Vagina (tissue), 2 donors: Measurements from ENCODE around the gene NRP2.

Experiments
- POLR2A ChIP-seq, 2 donors: fragments of 450-650 bp; IDR thresholded peaks; one replicate each; pipeline ENCODE4 v1.6.1; 2017; ENCODE audit warnings: antibody characterized with exemption in 2 of 2, mild to moderate bottlenecking in 2 of 2, moderate library complexity in 2 of 2
- POLR2AphosphoS5 ChIP-seq, 2 donors: sonication (generic); formaldehyde crosslinking; IDR thresholded peaks; one replicate each; pipeline ENCODE4 v1.9.0; 2017; ENCODE audit warnings: antibody characterized with exemption in 2 of 2, mild to moderate bottlenecking in 2 of 2, low read depth in 1 of 2; ENCODE audit not compliant: insufficient read depth in 1 of 2
- TF ChIP-seq, protein P1 (sequence below), 3 experiments: fragments of 450-650 bp in 2 of 3; fragments of 200-600 bp in 1 of 3; sonication (generic) in 1 of 3; IDR thresholded peaks; one replicate each; pipeline ENCODE4 v1.5.1; 2017 to 2019; ENCODE audit warnings: antibody characterized with exemption in 3 of 3, mild to moderate bottlenecking in 2 of 3, moderate library complexity in 2 of 3

DNA sequence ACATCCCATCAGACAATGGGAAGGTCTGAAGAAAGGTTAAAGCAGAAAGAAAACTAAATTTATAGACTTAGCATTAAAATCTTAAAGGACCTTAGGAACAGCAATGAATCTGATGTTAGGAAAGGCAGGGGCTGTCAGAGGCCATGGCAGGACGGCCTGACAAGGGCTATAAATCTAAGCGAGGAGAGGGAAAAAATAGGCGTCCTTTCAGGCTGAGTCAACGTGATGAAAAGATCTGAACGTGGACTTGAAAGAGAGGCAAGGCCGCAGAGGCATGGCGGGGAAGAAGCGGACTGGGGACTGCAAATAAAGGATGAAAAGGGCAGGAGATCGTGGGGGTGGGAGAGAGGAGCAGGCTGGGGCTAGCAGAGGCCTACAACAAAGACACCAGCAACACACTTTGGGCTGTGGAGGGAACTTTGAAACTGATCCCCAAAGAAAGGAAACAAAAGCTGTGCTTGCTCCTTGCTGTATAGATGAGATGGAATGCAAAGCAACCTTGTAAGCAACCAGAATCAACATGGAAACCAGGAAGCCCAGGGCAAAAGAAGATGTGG lies 145.6 kb downstream of the NRP2 start:
- TF ChIP-seq POLR2AphosphoS5 (IDR thresholded peaks at IDR 0.05; ENCODE audit: insufficient read depth in 1 of 2, low read depth in 1 of 2) (no peak), POLR2A (IDR thresholded peaks at IDR 0.05) (no peak)
- TF ChIP-seq, protein P1, sequence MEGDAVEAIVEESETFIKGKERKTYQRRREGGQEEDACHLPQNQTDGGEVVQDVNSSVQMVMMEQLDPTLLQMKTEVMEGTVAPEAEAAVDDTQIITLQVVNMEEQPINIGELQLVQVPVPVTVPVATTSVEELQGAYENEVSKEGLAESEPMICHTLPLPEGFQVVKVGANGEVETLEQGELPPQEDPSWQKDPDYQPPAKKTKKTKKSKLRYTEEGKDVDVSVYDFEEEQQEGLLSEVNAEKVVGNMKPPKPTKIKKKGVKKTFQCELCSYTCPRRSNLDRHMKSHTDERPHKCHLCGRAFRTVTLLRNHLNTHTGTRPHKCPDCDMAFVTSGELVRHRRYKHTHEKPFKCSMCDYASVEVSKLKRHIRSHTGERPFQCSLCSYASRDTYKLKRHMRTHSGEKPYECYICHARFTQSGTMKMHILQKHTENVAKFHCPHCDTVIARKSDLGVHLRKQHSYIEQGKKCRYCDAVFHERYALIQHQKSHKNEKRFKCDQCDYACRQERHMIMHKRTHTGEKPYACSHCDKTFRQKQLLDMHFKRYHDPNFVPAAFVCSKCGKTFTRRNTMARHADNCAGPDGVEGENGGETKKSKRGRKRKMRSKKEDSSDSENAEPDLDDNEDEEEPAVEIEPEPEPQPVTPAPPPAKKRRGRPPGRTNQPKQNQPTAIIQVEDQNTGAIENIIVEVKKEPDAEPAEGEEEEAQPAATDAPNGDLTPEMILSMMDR (IDR thresholded peaks at IDR 0.05), result no peak
